ENCODE results near the gene VSTM4.

VSTM4 gene

DNA sequence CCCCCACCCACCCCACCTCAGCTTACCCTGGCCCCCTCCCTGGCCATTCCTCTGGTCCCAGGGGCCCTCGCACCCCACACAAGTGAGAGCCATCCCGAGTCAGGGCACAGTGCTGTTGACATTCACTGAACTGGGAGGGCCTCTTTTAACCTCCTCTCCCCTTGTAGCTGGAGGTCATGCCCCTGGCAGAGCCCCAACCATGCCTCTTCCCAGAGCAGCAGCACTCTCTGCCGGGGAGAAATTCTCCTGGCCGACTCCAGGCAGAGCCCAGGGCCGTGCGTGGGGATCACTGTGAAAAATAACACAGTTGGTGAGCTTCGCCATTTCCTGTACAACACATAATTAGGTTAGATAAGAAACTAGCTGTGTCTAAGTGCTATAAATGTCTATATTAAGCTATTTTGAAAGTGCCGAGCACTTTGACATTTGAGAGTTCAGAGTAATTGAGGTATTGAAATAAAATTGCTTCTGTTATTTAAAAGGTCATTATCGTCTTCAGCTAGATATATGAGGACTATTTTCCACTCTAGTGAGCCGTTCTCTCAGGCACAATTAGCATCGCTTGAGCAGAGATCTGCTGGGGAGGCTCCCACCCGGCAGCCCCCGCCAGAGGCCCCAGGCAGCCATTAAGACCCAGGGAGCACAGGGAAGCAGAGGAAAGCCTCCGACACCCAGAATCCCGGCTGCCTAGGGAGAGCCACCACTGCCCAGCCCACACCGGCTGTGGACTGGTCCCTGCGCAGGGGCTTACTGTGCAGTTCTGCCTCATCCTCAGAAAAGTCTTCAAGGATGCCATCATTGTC lies 113.3 kb downstream of the VSTM4 start:
- Histone ChIP-seq H3K4me1 (ENCODE audit: insufficient read depth, poor library complexity, severe bottlenecking) (no peaks in the 10 kb centered on the region), H3K4me3 (ENCODE audit: severe bottlenecking) (no peak overlapping the region), H3K36me3 (ENCODE audit: low read depth) (no peaks in the 10 kb centered on the region), H3K27me3 (ENCODE audit: insufficient read depth, poor library complexity, severe bottlenecking) (no peaks in the 10 kb centered on the region), H3K27ac (ENCODE audit: poor library complexity, severe bottlenecking) (no peak overlapping the region), H3K9me3 (ENCODE audit: severe bottlenecking) (no peaks in the 10 kb centered on the region)
- TF ChIP-seq, protein P1, sequence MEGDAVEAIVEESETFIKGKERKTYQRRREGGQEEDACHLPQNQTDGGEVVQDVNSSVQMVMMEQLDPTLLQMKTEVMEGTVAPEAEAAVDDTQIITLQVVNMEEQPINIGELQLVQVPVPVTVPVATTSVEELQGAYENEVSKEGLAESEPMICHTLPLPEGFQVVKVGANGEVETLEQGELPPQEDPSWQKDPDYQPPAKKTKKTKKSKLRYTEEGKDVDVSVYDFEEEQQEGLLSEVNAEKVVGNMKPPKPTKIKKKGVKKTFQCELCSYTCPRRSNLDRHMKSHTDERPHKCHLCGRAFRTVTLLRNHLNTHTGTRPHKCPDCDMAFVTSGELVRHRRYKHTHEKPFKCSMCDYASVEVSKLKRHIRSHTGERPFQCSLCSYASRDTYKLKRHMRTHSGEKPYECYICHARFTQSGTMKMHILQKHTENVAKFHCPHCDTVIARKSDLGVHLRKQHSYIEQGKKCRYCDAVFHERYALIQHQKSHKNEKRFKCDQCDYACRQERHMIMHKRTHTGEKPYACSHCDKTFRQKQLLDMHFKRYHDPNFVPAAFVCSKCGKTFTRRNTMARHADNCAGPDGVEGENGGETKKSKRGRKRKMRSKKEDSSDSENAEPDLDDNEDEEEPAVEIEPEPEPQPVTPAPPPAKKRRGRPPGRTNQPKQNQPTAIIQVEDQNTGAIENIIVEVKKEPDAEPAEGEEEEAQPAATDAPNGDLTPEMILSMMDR (IDR thresholded peaks at IDR 0.05; ENCODE audit: poor library complexity, severe bottlenecking): no peak
- ATAC-seq (ENCODE audit: low read depth) (no peak), DNase-seq (ENCODE audit: low spot score) (no peak)

DNA sequence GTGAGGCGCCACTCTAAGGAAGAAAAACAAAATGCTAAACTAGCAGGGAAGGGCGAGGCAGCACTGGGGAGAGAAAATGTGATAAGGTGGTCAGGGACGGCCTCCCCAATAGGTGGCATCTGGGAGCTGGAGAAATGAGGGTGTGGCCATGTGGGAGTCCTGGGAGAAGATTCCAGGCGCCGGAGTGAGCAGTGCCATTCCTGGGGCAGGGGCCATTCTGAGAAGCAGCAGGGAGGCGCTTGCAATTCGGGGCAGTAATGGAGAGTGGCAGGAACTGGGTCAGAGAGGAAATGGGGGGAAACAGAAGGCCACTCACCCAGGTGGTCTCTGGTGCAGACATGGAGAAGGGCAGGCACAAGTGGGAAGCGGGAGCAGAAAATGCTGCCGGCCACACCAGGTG lies 113.9 kb downstream of the VSTM4 start:
- Histone ChIP-seq H3K27me3 (ENCODE audit: insufficient read depth, poor library complexity, severe bottlenecking) (no peaks in the 10 kb centered on the region), H3K4me1 (ENCODE audit: insufficient read depth, poor library complexity, severe bottlenecking) (no peaks in the 10 kb centered on the region), H3K9me3 (ENCODE audit: severe bottlenecking) (no peaks in the 10 kb centered on the region), H3K4me3 (ENCODE audit: severe bottlenecking) (no peak overlapping the region), H3K36me3 (ENCODE audit: low read depth) (no peaks in the 10 kb centered on the region), H3K27ac (ENCODE audit: poor library complexity, severe bottlenecking) (no peak overlapping the region)
- no peak for ATAC-seq (ENCODE audit: low read depth)
- DNase-seq (ENCODE audit: low spot score): no peak
- TF ChIP-seq, protein P1 (IDR thresholded peaks at IDR 0.05; ENCODE audit: poor library complexity, severe bottlenecking): no peak

DNA sequence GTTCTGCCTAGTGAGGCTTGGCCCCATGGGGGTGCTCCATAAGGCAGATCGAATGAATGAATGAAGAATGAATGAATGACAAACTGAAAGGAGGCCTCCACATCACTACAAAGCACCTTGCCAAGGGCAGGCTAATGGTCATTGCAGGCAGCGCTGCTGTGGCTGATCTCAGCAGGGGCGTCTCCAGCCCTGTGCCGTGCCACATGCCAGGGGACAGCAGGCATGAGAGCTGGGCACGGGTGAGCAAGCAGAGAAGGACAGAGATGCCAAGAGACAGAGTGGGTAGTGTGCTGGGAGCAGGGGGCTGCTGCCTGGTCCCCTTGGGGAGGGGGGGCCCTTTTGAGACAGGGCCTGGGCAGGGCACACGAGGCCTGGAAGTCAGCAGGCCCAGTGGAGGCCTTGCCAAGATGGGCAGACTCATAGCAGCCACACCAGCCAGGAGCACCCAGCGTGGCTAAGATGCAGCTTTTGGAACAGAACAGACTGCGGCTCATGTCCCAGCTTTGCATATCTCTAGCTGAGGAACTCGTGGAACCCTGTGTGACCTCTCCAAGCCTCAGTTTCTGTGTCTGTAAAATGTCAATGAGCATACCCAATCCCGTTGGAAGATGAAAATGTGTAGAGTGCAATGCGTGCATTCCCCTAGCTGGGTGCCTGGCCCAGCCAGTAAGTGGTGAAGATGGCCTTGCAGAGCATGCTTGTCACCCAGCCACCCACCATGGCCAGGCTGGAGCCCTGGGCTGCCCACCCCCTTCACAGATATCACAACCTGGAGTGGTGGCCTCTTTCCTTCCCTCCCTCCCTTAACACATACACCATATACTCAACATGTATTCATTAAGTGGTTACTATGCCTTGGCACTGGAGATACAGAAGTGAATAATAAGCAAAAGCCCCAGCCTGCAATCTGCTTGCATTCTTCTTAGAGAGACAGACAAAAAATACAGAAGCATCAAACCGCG lies 114.6 kb downstream of the VSTM4 start:
- Histone ChIP-seq H3K4me3 (ENCODE audit: severe bottlenecking) (no peak overlapping the region), H3K27ac (ENCODE audit: poor library complexity, severe bottlenecking) (no peak overlapping the region), H3K9me3 (ENCODE audit: severe bottlenecking) (no peaks in the 10 kb centered on the region), H3K36me3 (ENCODE audit: low read depth) (no peaks in the 10 kb centered on the region), H3K27me3 (ENCODE audit: insufficient read depth, poor library complexity, severe bottlenecking) (no peaks in the 10 kb centered on the region), H3K4me1 (ENCODE audit: insufficient read depth, poor library complexity, severe bottlenecking) (no peaks in the 10 kb centered on the region)
- TF ChIP-seq, protein P1 (IDR thresholded peaks at IDR 0.05; ENCODE audit: poor library complexity, severe bottlenecking): no peak
- DNase-seq (ENCODE audit: low spot score) (no peak), ATAC-seq (ENCODE audit: low read depth) (no peak)

DNA sequence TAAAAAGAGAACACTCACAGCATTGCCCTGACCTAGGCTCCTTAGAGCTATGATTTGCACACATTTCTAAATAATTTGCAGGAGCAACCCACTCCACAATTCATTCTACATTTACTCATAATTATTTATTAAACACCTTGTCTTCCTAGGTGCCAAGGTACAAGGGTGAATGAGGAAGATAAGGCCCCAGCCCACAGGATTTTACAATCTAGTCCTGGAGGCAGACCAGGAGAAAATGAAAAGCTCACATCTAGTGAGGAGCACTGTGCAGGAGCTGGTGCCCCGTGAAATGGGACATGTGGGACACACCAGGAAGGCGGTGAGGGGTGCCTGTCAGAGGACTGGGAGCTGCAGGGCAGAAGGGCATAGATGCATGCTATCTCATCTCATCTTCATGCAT lies 116.0 kb downstream of the VSTM4 start:
- no peaks in the 10 kb centered on the region for H3K27me3 ChIP-seq (ENCODE audit: insufficient read depth, poor library complexity, severe bottlenecking)
- ATAC-seq (ENCODE audit: low read depth) (no peak), DNase-seq (ENCODE audit: low spot score) (no peak)

More for the DNA sequence above, 116.0 kb downstream of the VSTM4 start:
- TF ChIP-seq, protein P1 (IDR thresholded peaks at IDR 0.05; ENCODE audit: poor library complexity, severe bottlenecking): no peak
- Histone ChIP-seq H3K27ac (ENCODE audit: poor library complexity, severe bottlenecking) (no peak overlapping the region), H3K36me3 (ENCODE audit: low read depth) (no peaks in the 10 kb centered on the region), H3K9me3 (ENCODE audit: severe bottlenecking) (no peaks in the 10 kb centered on the region), H3K4me3 (ENCODE audit: severe bottlenecking) (no peak overlapping the region), H3K4me1 (ENCODE audit: insufficient read depth, poor library complexity, severe bottlenecking) (no peaks in the 10 kb centered on the region)
